K562 (cell line): ENCODE results near the gene RMND5A. TPM values are rescaled to one million over a fixed set of nuclear protein-coding genes. Genes with fewer than 3 reads are reported as not detected.

Source experiments
- ATAC-seq: fragments of 200-7000 bp; cut with Tn5 transposase; 3 replicates; pipeline ENCODE4 v1.9.1; 2020; ENCODE audit warnings: moderate library complexity
- BruUV-seq: library from RNA; stranded (reverse); fragments of 400-500 nt; replicated peaks from 2 replicates; lab custom pipeline; 2021; lab: Mats Ljungman, UMichigan
- CTCF ChIA-PET: fragments of 300-600 bp; formaldehyde crosslinking; extraction: SDS; loops from one replicate; lab custom pipeline; 2021; ENCODE audit warnings: low intra/inter-chr PET ratio; lab: Yijun Ruan, JAX
- POLR2A ChIA-PET: fragments of 300-600, 350-650 bp; sonication (Branson Sonifier 250); formaldehyde crosslinking; extraction: SDS; loops from one replicate; lab custom pipeline; 2021; ENCODE audit warnings: antibody characterized with exemption, inconsistent platforms; lab: Yijun Ruan, JAX
- DNase-seq, 4 experiments: peaks; one replicate each; pipeline versions ENCODE4 v3.0.0 to v3.0.0-alpha.2; 2011 to 2018; ENCODE audit warnings: low spot score in 3 of 4, mixed read lengths in 3 of 4; ENCODE audit errors: extremely low read depth in 1 of 4
- FAIRE-seq: peaks from 2 replicates; lab custom pipeline; 2011; peaks lifted over from hg19 to GRCh38; lab: Jason Lieb, UNC
- H2AFZ ChIP-seq: 2 replicates; pipeline ENCODE4 v1.6.0; 2011; ENCODE audit warnings: low read depth, low read length, control low read depth, inconsistent platforms
- H3K27ac ChIP-seq: fragments of 200-600 bp; 3 replicates; pipeline ENCODE4 v1.8.0; 2011; ENCODE audit warnings: low read depth, mild to moderate bottlenecking, control low read depth, inconsistent platforms, low read length, moderate library complexity, mixed read lengths; ENCODE audit errors: extremely low read depth
- H3K27me3 ChIP-seq, 2 experiments: fragments of 300-600 bp in 1 of 2; 2 replicates in 1 of 2; 3 replicates in 1 of 2; pipeline versions ENCODE4 v1.6.0 to v1.8.0; 2011; ENCODE audit warnings: inconsistent platforms in 2 of 2, low read length in 2 of 2, mild to moderate bottlenecking in 1 of 2, mixed read lengths in 1 of 2, moderate library complexity in 1 of 2; ENCODE audit not compliant: control insufficient read depth in 2 of 2, insufficient read depth in 2 of 2
- H3K36me3 ChIP-seq: fragments of 300-600 bp; 3 replicates; pipeline ENCODE4 v1.8.0; 2011; ENCODE audit warnings: mild to moderate bottlenecking, low read length, inconsistent platforms; ENCODE audit not compliant: control insufficient read depth, insufficient read depth
- H3K4me1 ChIP-seq, 2 experiments: fragments of 200-600 bp in 1 of 2; replicated peaks in 1 of 2; 2 replicates in 1 of 2; 3 replicates in 1 of 2; pipeline versions ENCODE4 v1.5.1 to v1.8.0; 2011; ENCODE audit warnings: inconsistent platforms in 2 of 2, low read length in 2 of 2, mild to moderate bottlenecking in 1 of 2, mixed read lengths in 1 of 2, moderate library complexity in 1 of 2; ENCODE audit not compliant: control insufficient read depth in 2 of 2, insufficient read depth in 2 of 2
- H3K4me2 ChIP-seq: 2 replicates; pipeline ENCODE4 v1.6.1; 2011; ENCODE audit warnings: low read length, control low read depth, inconsistent platforms, mixed read lengths; ENCODE audit not compliant: insufficient read depth
- H3K4me3 ChIP-seq: fragments of 200-600 bp; sonication (generic), shearing (Covaris generic); 2 replicates; pipeline ENCODE4 v1.5.1; 2016; ENCODE audit warnings: control low read depth, inconsistent platforms
- H3K79me2 ChIP-seq: fragments of 200-600 bp; 3 replicates; pipeline ENCODE4 v1.8.0; 2011; ENCODE audit warnings: low read length, inconsistent platforms; ENCODE audit not compliant: control insufficient read depth, insufficient read depth
- H3K9ac ChIP-seq, 2 experiments: 2 replicates each; pipeline versions ENCODE4 v1.6.0 to v1.6.1; 2011; ENCODE audit warnings: low read depth in 2 of 2, low read length in 2 of 2, control low read depth in 1 of 2, inconsistent platforms in 1 of 2, mild to moderate bottlenecking in 1 of 2, mixed read lengths in 1 of 2; ENCODE audit not compliant: insufficient read depth in 1 of 2
- H3K9me1 ChIP-seq: one replicate; pipeline ENCODE4 v1.6.0; 2011; ENCODE audit warnings: inconsistent platforms, mild to moderate bottlenecking, low read length, moderate library complexity; ENCODE audit not compliant: control insufficient read depth, insufficient read depth
- H3K9me3 ChIP-seq: replicated peaks from 2 replicates; pipeline ENCODE4 v1.5.1; 2011; ENCODE audit warnings: low read depth, low read length, inconsistent platforms; ENCODE audit not compliant: control insufficient read depth, insufficient read depth
- H4K20me1 ChIP-seq: replicated peaks from 2 replicates; pipeline ENCODE4 v1.6.1; 2011; ENCODE audit warnings: low read length, inconsistent platforms, mixed read lengths; ENCODE audit not compliant: control insufficient read depth, insufficient read depth
- ARNT ChIP-seq, 2 experiments: fragments of 450-650 bp; IDR thresholded peaks; 2 replicates each; pipeline ENCODE4 v1.6.1; 2016; ENCODE audit warnings: mild to moderate bottlenecking in 1 of 2
- ZBTB17 ChIP-seq: fragments of 450-650 bp; formaldehyde crosslinking; IDR thresholded peaks from 2 replicates; pipeline ENCODE4 v1.4.0; 2020; ENCODE audit warnings: mild to moderate bottlenecking
- WGBS: fragments of 100-300 bp; shearing (Covaris generic); methylation state at CpG from one replicate; pipeline ENCODE4 v1.1.6; 2016; ENCODE audit warnings: low coverage, mixed read lengths; ENCODE audit not compliant: insufficient coverage; ENCODE audit errors: missing lambda C conversion rate; 5-methylcytosine and 5-hydroxymethylcytosine counted together
- in situ Hi-C: fragments of 300-500 bp; cut with MboI; formaldehyde crosslinking; loops from 4 replicates; pipeline ENCODE4 v1.15.0; 2018; ENCODE audit warnings: inconsistent platforms, mixed read lengths
- intact Hi-C: fragments of 100-400 bp; cut with micrococcal nuclease; formaldehyde crosslinking; loops from 2 replicates; pipeline ENCODE4 v1.14.2; 2022
- polyA plus RNA-seq, 8 experiments: library from polyadenylated mRNA; depleted of rRNA in 4 of 8; stranded (reverse) in 5 of 8; unstranded in 3 of 8; fragments of >200 nt; fragmentation: Nextera tagmentation in 2 of 8; fragmentation: Illumina TruSeq in 1 of 8; extraction: Ambion mirVana in 2 of 8; extraction: Trizol in 1 of 8; gene quantifications; 2 replicates each; pipeline versions ENCODE4 v1.2.1 to v1.2.3, GENCODE V29; 2011 to 2014; ENCODE audit warnings: inconsistent platforms in 1 of 8, missing spikeins in 1 of 8
- total RNA-seq, 7 experiments: library from RNA; depleted of rRNA in 6 of 7; stranded (reverse); fragments of >200 nt in 6 of 7; fragmentation: Illumina TruSeq in 2 of 7; extraction: Trizol in 2 of 7; gene quantifications; 2 replicates each; pipeline versions ENCODE4 v1.2.1 to v1.2.3, GENCODE V29; 2011 to 2021; ENCODE audit warnings: low replicate concordance in 1 of 7

RMND5A gene
- total and polyA plus RNA-seq, 9 of the 15 experiments (the other 6 are each of a cell fraction or from before 2014, with no cell fraction given): 13.2 to 43.5 (median 34.1) TPM

GRCh38 chr2:86826951-86827350, 106.9 kb downstream of the RMND5A start:
- Histone ChIP-seq H3K27me3 (peaks cover 11 to 52% of the 10 kb centered on the region in 2 experiments; a peak in 4 of 5 replicates), H3K36me3 (no peaks in the 10 kb centered on the region), H3K9ac (no peak overlapping the region), H3K9me3 (no peaks in the 10 kb centered on the region), H2AFZ (no peak overlapping the region), H3K4me1 (no peaks in the 10 kb centered on the region; a peak in 1 of 5 replicates), H3K79me2 (no peaks in the 10 kb centered on the region), H4K20me1 (no peaks in the 10 kb centered on the region), H3K4me2 (no peak overlapping the region), H3K4me3 (no peak overlapping the region), H3K27ac (no peak overlapping the region), H3K9me1 (no peaks in the 10 kb centered on the region)
- ATAC-seq: no peak
- no peak for FAIRE-seq
- in situ Hi-C loops: no loop called here
- DNase-seq: no peak
- BruUV-seq: no TSS peak
- CTCF ChIA-PET: no interaction called here
- WGBS: 4% methylated on average over 4 of the region's 4 CpGs
- POLR2A ChIA-PET: no interaction called here
- TF ChIP-seq ARNT (IDR thresholded peaks at IDR 0.05) (no peak), ZBTB17 (CRISPR knock-in tag) (no peak)
- intact Hi-C loops: no loop called here

Other genes starting within 250 kb of the RMND5A start
- gene CHMP3, start 156.8 kb upstream of the RMND5A start, total RNA-seq (2014; rRNA removed): 26.2 and 27.3 TPM in 2 replicates
- 31.7 and 37.1 TPM in 2 replicates for gene CHMP3, start 156.8 kb upstream of the RMND5A start, total RNA-seq (2014; rRNA removed; fragmentation: Illumina TruSeq; extraction: Trizol)
- 38.8 and 40.3 TPM in 2 replicates for gene CHMP3, start 156.8 kb upstream of the RMND5A start, total RNA-seq (2015; rRNA removed; fragmentation: Illumina TruSeq; extraction: Trizol)
- 31.1 and 37.7 TPM in 2 replicates for gene CHMP3, start 156.8 kb upstream of the RMND5A start, total RNA-seq (2021)
- 22.5 and 42.8 TPM in 2 replicates for gene CHMP3, start 156.8 kb upstream of the RMND5A start, polyA plus RNA-seq (2011; rRNA removed)
- gene CHMP3, start 156.8 kb upstream of the RMND5A start, polyA plus RNA-seq (2014; fragmentation: Illumina TruSeq; extraction: Trizol): 49.7 and 52.5 TPM in 2 replicates
- 10 to 100 TPM; 20.6 to 26.3 TPM for gene CHMP3, start 156.8 kb upstream of the RMND5A start, polyA plus RNA-seq (2014; fragmentation: Nextera tagmentation; extraction: Ambion mirVana)
- 21.8 and 23.2 TPM in 2 replicates for gene CHMP3, start 156.8 kb upstream of the RMND5A start, polyA plus RNA-seq (2014; rRNA removed)
- 3.1 and 3.9 TPM in 2 replicates for gene RNF103, start 96.4 kb upstream of the RMND5A start, total RNA-seq (2014; rRNA removed)
- gene RNF103, start 96.4 kb upstream of the RMND5A start, total RNA-seq (2014; rRNA removed; fragmentation: Illumina TruSeq; extraction: Trizol): 4.7 and 5.6 TPM in 2 replicates
- gene RNF103, start 96.4 kb upstream of the RMND5A start, total RNA-seq (2015; rRNA removed; fragmentation: Illumina TruSeq; extraction: Trizol): 4.0 and 4.1 TPM in 2 replicates
- 5.7 and 6.8 TPM in 2 replicates for gene RNF103, start 96.4 kb upstream of the RMND5A start, total RNA-seq (2021)
- 3.0 and 5.7 TPM in 2 replicates for gene RNF103, start 96.4 kb upstream of the RMND5A start, polyA plus RNA-seq (2011; rRNA removed)
- gene RNF103, start 96.4 kb upstream of the RMND5A start, polyA plus RNA-seq (2014; fragmentation: Illumina TruSeq; extraction: Trizol): 5.2 and 5.7 TPM in 2 replicates
- gene RNF103, start 96.4 kb upstream of the RMND5A start, polyA plus RNA-seq (2014; fragmentation: Nextera tagmentation; extraction: Ambion mirVana): 1 to 10 TPM; 1.2 to 1.4 TPM
- gene RNF103, start 96.4 kb upstream of the RMND5A start, polyA plus RNA-seq (2014; rRNA removed): 3.3 and 4.6 TPM in 2 replicates
- not detected in 2 replicates for gene CD8A, start 70.6 kb downstream of the RMND5A start, total RNA-seq (2014; rRNA removed)
- gene CD8A, start 70.6 kb downstream of the RMND5A start, total RNA-seq (2014; rRNA removed; fragmentation: Illumina TruSeq; extraction: Trizol): not detected in 2 replicates
- not detected in 2 replicates for gene CD8A, start 70.6 kb downstream of the RMND5A start, total RNA-seq (2015; rRNA removed; fragmentation: Illumina TruSeq; extraction: Trizol)
- gene CD8A, start 70.6 kb downstream of the RMND5A start, total RNA-seq (2021): 0.07 and 0.20 TPM in 2 replicates
- not detected in 2 replicates for gene CD8A, start 70.6 kb downstream of the RMND5A start, polyA plus RNA-seq (2011; rRNA removed)
- gene CD8A, start 70.6 kb downstream of the RMND5A start, polyA plus RNA-seq (2014; fragmentation: Illumina TruSeq; extraction: Trizol): not detected in 2 replicates
- not detected for gene CD8A, start 70.6 kb downstream of the RMND5A start, polyA plus RNA-seq (2014; fragmentation: Nextera tagmentation; extraction: Ambion mirVana)
- not detected in 2 replicates for gene CD8A, start 70.6 kb downstream of the RMND5A start, polyA plus RNA-seq (2014; rRNA removed)
- not detected in 2 replicates for gene CD8B, start 141.6 kb downstream of the RMND5A start, total RNA-seq (2014; rRNA removed)
- not detected in 2 replicates for gene CD8B, start 141.6 kb downstream of the RMND5A start, total RNA-seq (2014; rRNA removed; fragmentation: Illumina TruSeq; extraction: Trizol)
- not detected in 2 replicates for gene CD8B, start 141.6 kb downstream of the RMND5A start, total RNA-seq (2015; rRNA removed; fragmentation: Illumina TruSeq; extraction: Trizol)
- gene CD8B, start 141.6 kb downstream of the RMND5A start, total RNA-seq (2021): 0.18 TPM in 1 of 2 replicates, not detected in the other
- not detected in 2 replicates for gene CD8B, start 141.6 kb downstream of the RMND5A start, polyA plus RNA-seq (2011; rRNA removed)
- not detected in 2 replicates for gene CD8B, start 141.6 kb downstream of the RMND5A start, polyA plus RNA-seq (2014; fragmentation: Illumina TruSeq; extraction: Trizol)
- not detected for gene CD8B, start 141.6 kb downstream of the RMND5A start, polyA plus RNA-seq (2014; fragmentation: Nextera tagmentation; extraction: Ambion mirVana)
- not detected in 2 replicates for gene CD8B, start 141.6 kb downstream of the RMND5A start, polyA plus RNA-seq (2014; rRNA removed)
- 2.4 and 3.1 TPM in 2 replicates for gene RGPD1, start 221.8 kb downstream of the RMND5A start, total RNA-seq (2014; rRNA removed)
- gene RGPD1, start 221.8 kb downstream of the RMND5A start, total RNA-seq (2014; rRNA removed; fragmentation: Illumina TruSeq; extraction: Trizol): 5.2 and 5.6 TPM in 2 replicates
- 5.8 and 6.1 TPM in 2 replicates for gene RGPD1, start 221.8 kb downstream of the RMND5A start, total RNA-seq (2015; rRNA removed; fragmentation: Illumina TruSeq; extraction: Trizol)
- gene RGPD1, start 221.8 kb downstream of the RMND5A start, total RNA-seq (2021): 0.04 and 0.53 TPM in 2 replicates
- 0.85 and 2.3 TPM in 2 replicates for gene RGPD1, start 221.8 kb downstream of the RMND5A start, polyA plus RNA-seq (2011; rRNA removed)
- gene RGPD1, start 221.8 kb downstream of the RMND5A start, polyA plus RNA-seq (2014; fragmentation: Illumina TruSeq; extraction: Trizol): 3.2 and 4.3 TPM in 2 replicates
- 1 to 10 TPM in 1 of 2 experiments, under 1 TPM in 1; 0.55 to 1.4 TPM for gene RGPD1, start 221.8 kb downstream of the RMND5A start, polyA plus RNA-seq (2014; fragmentation: Nextera tagmentation; extraction: Ambion mirVana)
- 2.3 and 3.1 TPM in 2 replicates for gene RGPD1, start 221.8 kb downstream of the RMND5A start, polyA plus RNA-seq (2014; rRNA removed)